Mesodermal cell (in vitro differentiated cells): ENCODE results near the gene BTBD6.
"Not testable (repeated sequence)": the region's sequence is repeated elsewhere in the genome, so short reads cannot be mapped to it uniquely, and the experiment has no call there.

Experiments used
- H3K27ac ChIP-seq: 2 replicates; pipeline ENCODE4 v1.7.0; 2013; ENCODE audit warnings: mild to moderate bottlenecking, low read depth, low read length, moderate library complexity; ENCODE audit not compliant: severe bottlenecking
- H3K36me3 ChIP-seq: 2 replicates; pipeline ENCODE4 v1.7.1; 2013; ENCODE audit warnings: mild to moderate bottlenecking, low read length, moderate library complexity; ENCODE audit not compliant: control insufficient read depth, insufficient read depth
- H3K4me1 ChIP-seq: one replicate; pipeline ENCODE4 v1.7.1; 2013; ENCODE audit warnings: mild to moderate bottlenecking, low read length; ENCODE audit not compliant: insufficient read depth, control insufficient read depth, poor library complexity, severe bottlenecking
- H3K4me3 ChIP-seq: 2 replicates; pipeline ENCODE4 v1.7.0; 2013; ENCODE audit warnings: low read length, control low read depth, mild to moderate bottlenecking; ENCODE audit not compliant: insufficient read depth, poor library complexity, severe bottlenecking; ENCODE audit errors: extremely low read depth
- H3K9me3 ChIP-seq: 2 replicates; pipeline ENCODE4 v1.7.1; 2013; ENCODE audit warnings: mild to moderate bottlenecking, low read length, moderate library complexity; ENCODE audit not compliant: control insufficient read depth
- WGBS, 2 experiments: methylation state at CpG; one replicate each; pipeline ENCODE4 v1.1.5; 2013; ENCODE audit warnings: missing lambda C conversion rate in 2 of 2; ENCODE audit not compliant: insufficient coverage in 2 of 2; 5-methylcytosine and 5-hydroxymethylcytosine counted together

The BTBD6 gene

GRCh38 chr14:105283028-105283427 lies 34.7 kb downstream of the BTBD6 start:
- H3K9me3 ChIP-seq: no peaks in the 10 kb centered on the region
- no peak overlapping the region for H3K27ac ChIP-seq
- 57 to 64% methylated on average over 7 to 8 of the region's 10 CpGs for WGBS, 2 experiments
- no peak overlapping the region for H3K4me3 ChIP-seq
- H3K36me3 ChIP-seq: peaks cover 7% of the 10 kb centered on the region
- H3K4me1 ChIP-seq: peaks cover 4% of the 10 kb centered on the region

GRCh38 chr14:105283899-105284298 lies 35.6 kb downstream of the BTBD6 start:
- Histone ChIP-seq H3K27ac (no peak overlapping the region), H3K36me3 (peaks cover 7% of the 10 kb centered on the region), H3K9me3 (no peaks in the 10 kb centered on the region), H3K4me3 (no peak overlapping the region), H3K4me1 (peaks cover 4% of the 10 kb centered on the region)
- WGBS, 2 experiments: 92 to 97% methylated on average over 12 to 15 of the region's 15 CpGs

GRCh38 chr14:105285174-105285573 lies 36.8 kb downstream of the BTBD6 start:
- Histone ChIP-seq H3K36me3 (peaks cover 7% of the 10 kb centered on the region), H3K27ac (no peak overlapping the region), H3K9me3 (no peaks in the 10 kb centered on the region), H3K4me3 (no peak overlapping the region), H3K4me1 (peaks cover 4% of the 10 kb centered on the region)
- 94 to 96% methylated on average over 6 to 7 of the region's 8 CpGs for WGBS, 2 experiments

- Histone ChIP-seq H3K36me3 (peaks cover 7% of the 10 kb centered on the region), H3K27ac (no peak overlapping the region), H3K4me3 (no peak overlapping the region), H3K4me1 (peaks cover 4% of the 10 kb centered on the region), H3K9me3 (no peaks in the 10 kb centered on the region)
- WGBS, 2 experiments: 97 to 98% methylated on average over 6 to 7 of the region's 9 CpGs
Measured at GRCh38 chr14:105286759-105287144, 38.4 kb downstream of the BTBD6 start.

GRCh38 chr14:105287249-105288102 lies 39.1 kb downstream of the BTBD6 start:
- H3K4me1 ChIP-seq: peaks cover 5% of the 10 kb centered on the region
- H3K27ac ChIP-seq: no peak overlapping the region
- H3K4me3 ChIP-seq: no peak overlapping the region
- peaks cover 7% of the 10 kb centered on the region for H3K36me3 ChIP-seq
- H3K9me3 ChIP-seq: no peaks in the 10 kb centered on the region
- WGBS, 2 experiments: 84 to 88% methylated on average over 18 to 24 of the region's 24 CpGs

GRCh38 chr14:105288936-105289335 lies 40.6 kb downstream of the BTBD6 start:
- not testable (repeated sequence) for H3K27ac ChIP-seq, H3K9me3 ChIP-seq, H3K4me1 ChIP-seq, H3K4me3 ChIP-seq, H3K36me3 ChIP-seq
- 89 to 95% methylated on average over 3 to 6 of the region's 6 CpGs for WGBS, 2 experiments

GRCh38 chr14:105290621-105291346 lies 42.5 kb downstream of the BTBD6 start:
- Histone ChIP-seq H3K4me1 (peaks cover 4% of the 10 kb centered on the region), H3K27ac (no peak overlapping the region), H3K36me3 (peaks cover 4% of the 10 kb centered on the region), H3K4me3 (no peak overlapping the region), H3K9me3 (no peaks in the 10 kb centered on the region)
- WGBS, 2 experiments: 85 to 86% methylated on average over 11 to 12 of the region's 13 CpGs

- no peak overlapping the region for H3K27ac ChIP-seq
- no peaks in the 10 kb centered on the region for H3K36me3 ChIP-seq
- H3K4me3 ChIP-seq: no peak overlapping the region
- 94 to 96% methylated on average over 20 to 21 of the region's 26 CpGs for WGBS, 2 experiments
- H3K9me3 ChIP-seq: no peaks in the 10 kb centered on the region
- peaks cover 4% of the 10 kb centered on the region for H3K4me1 ChIP-seq
Measured at GRCh38 chr14:105292826-105293711, 44.7 kb downstream of the BTBD6 start.

GRCh38 chr14:105294142-105294597 lies 45.8 kb downstream of the BTBD6 start:
- 94 to 95% methylated on average over 11 to 13 of the region's 15 CpGs for WGBS, 2 experiments
- Histone ChIP-seq H3K4me1 (peaks cover 4% of the 10 kb centered on the region), H3K4me3 (no peak overlapping the region), H3K36me3 (no peaks in the 10 kb centered on the region), H3K27ac (peak overlapping the region; percentile 41), H3K9me3 (no peaks in the 10 kb centered on the region)

- H3K4me1 ChIP-seq, H3K9me3 ChIP-seq, H3K36me3 ChIP-seq, H3K27ac ChIP-seq, H3K4me3 ChIP-seq: not testable (repeated sequence)
- WGBS, 2 experiments: 96 to 98% methylated on average over 4 to 7 of the region's 11 CpGs
Measured at GRCh38 chr14:105297311-105297710, 49.0 kb downstream of the BTBD6 start.
